ENCODE data around the gene TAF15. TPM values are rescaled to one million over a fixed set of nuclear protein-coding genes. Genes with fewer than 3 reads are reported as not detected.

TAF15 gene
- total and polyA plus RNA-seq, 2 of the 13 experiments (the other 11 are each of a cell fraction or from before 2014, with no cell fraction given) = 25.2 to 26.5 TPM

GRCh38 chr17:35809855-35810461 lies 674 bp downstream of the TAF15 start:
- Histone ChIP-seq H4K20me1 (ENCODE audit: insufficient read depth, low read length) (peaks cover 26% of the 10 kb centered on the region), H2AFZ (ENCODE audit: low read length) (no peak overlapping the region), H3K4me3 (replicated peaks in 1 of 3; ENCODE audit: insufficient read depth in 1 of 3, low read depth in 2 of 3, low read length in 3 of 3) (peak overlapping the region; percentile 85 to 95 (median 91)), H3K27ac (ENCODE audit: extremely low read length, insufficient read depth, low read length) (peak overlapping the region; percentile 91), H3K36me3 (replicated peaks in 1 of 2; ENCODE audit: control insufficient read depth in 1 of 2, insufficient read depth in 2 of 2, low read length in 2 of 2) (no peaks in the 10 kb centered on the region), H3K9ac (ENCODE audit: insufficient read depth, low read depth, low read length) (peak overlapping the region; percentile 84), H3K9me3 (ENCODE audit: low read length) (no peaks in the 10 kb centered on the region), H3K27me3 (ENCODE audit: control insufficient read depth in 1 of 2, insufficient read depth in 2 of 2, low read length in 2 of 2) (no peaks in the 10 kb centered on the region; a peak in 2 of 5 replicates), H3K79me2 (ENCODE audit: insufficient read depth, low read length) (peaks cover 54% of the 10 kb centered on the region), H3K4me2 (ENCODE audit: low read depth, low read length) (peak overlapping the region; percentile 83), H3K4me1 (ENCODE audit: insufficient read depth, low read length) (peaks cover 60% of the 10 kb centered on the region)
- BruUV-seq (replicated peaks) = no TSS peak
- DNase-seq (ENCODE audit: low spot score) (no peak), FAIRE-seq (no peak), ATAC-seq (peak; percentile 4; the same call in 2 of the 3 replicates)
- in situ Hi-C loops (cut with HindIII; ENCODE audit: extremely low pct_ligation_motif_present, low pct_unique_long_range_greater_than_20kb) = loop anchor here (5.0 to 25.0 kb wide), 2 partner anchors 48 to 98 kb away; partner anchors contain the start of gene C17orf50
- POLR2A ChIA-PET = interaction anchor here (1.0 to 4.2 kb wide), 7 partner anchors 9 to 165 kb away, joined by 3 to 60 read pairs (median 5); partner anchors contain the start of genes C17orf50 and MMP28
- 0% methylated on average over 7 of the region's 24 CpGs for WGBS (ENCODE audit: low lambda C conversion rate)
- intact Hi-C loops (cut with micrococcal nuclease; ENCODE audit: unreplicated experiment) = loop anchor here (1.0 kb wide), 1 partner anchor 46 kb away; no protein-coding TSS in a partner anchor
- CTCF ChIA-PET (ENCODE audit: low intra/inter-chr PET ratio, low total read pairs) = interaction anchor here (1.5 to 2.3 kb wide), 2 partner anchors 45 to 47 kb away, joined by 3 to 28 read pairs; no protein-coding TSS in a partner anchor
- peak; percentile 50; the same call in 1 of the 2 replicates for TF ChIP-seq ZC3H4 (CRISPR knock-in tag; IDR thresholded peaks at IDR 0.05; ENCODE audit: borderline replicate concordance)
- TF ChIP-seq ZNF24 (IDR thresholded peaks at IDR 0.05) = no peak
- no peak for TF ChIP-seq POLR2A (IDR thresholded peaks at IDR 0.05; ENCODE audit: insufficient read depth in 1 of 2, low read depth in 2 of 2, low read length in 2 of 2)
- peak; percentile 76 for TF ChIP-seq AGO2 (optimal IDR thresholded peaks at IDR 0.05; ENCODE audit: low read depth, low read length)
- TF ChIP-seq NR1H2 (CRISPR knock-in tag; IDR thresholded peaks at IDR 0.05; ENCODE audit: borderline replicate concordance, low read depth) = no peak
- TF ChIP-seq ZFY (CRISPR knock-in tag; IDR thresholded peaks at IDR 0.05) = no peak
- 0 out of 2 replicates have a peak, but pooled peaks have one; percentile 26 for TF ChIP-seq MED13 (CRISPR knock-in tag; IDR thresholded peaks at IDR 0.05)
- 0 out of 2 replicates have a peak, but pooled peaks have one; percentile 6 for TF ChIP-seq RXRA (CRISPR knock-in tag; IDR thresholded peaks at IDR 0.05)
- TF ChIP-seq ZNF235 (CRISPR knock-in tag; IDR thresholded peaks at IDR 0.05; ENCODE audit: borderline replicate concordance) = peak; percentile 15; the same call in 1 of the 2 replicates
- TF ChIP-seq UBTF (CRISPR knock-in tag; IDR thresholded peaks at IDR 0.05) = peak; percentile 16; the same call in 1 of the 2 replicates
- no peak for TF ChIP-seq DNMT3B (CRISPR knock-in tag; conservative IDR thresholded peaks at IDR 0.05)
- no peak for TF ChIP-seq GPBP1L1 (CRISPR knock-in tag; IDR thresholded peaks at IDR 0.05)
- no peak for TF ChIP-seq TCF7L2 (IDR thresholded peaks at IDR 0.05; ENCODE audit: low read depth, low read length)
- TF ChIP-seq ZNF317 (CRISPR knock-in tag; IDR thresholded peaks at IDR 0.05) = peak; percentile 12; the same call in 1 of the 2 replicates
- peak; percentile 68 for TF ChIP-seq ZNF629 (CRISPR knock-in tag; conservative IDR thresholded peaks at IDR 0.05)
- no peak for TF ChIP-seq ZNF75D (CRISPR knock-in tag; IDR thresholded peaks at IDR 0.05; ENCODE audit: borderline replicate concordance)
- no peak for TF ChIP-seq RAD51 (IDR thresholded peaks at IDR 0.05; ENCODE audit: borderline replicate concordance)

Measured in HepG2 (cell line).